ENCODE data around the gene C2orf72.

GRCh38 chr2:230995821-230996220 is 41.5 kb upstream of the C2orf72 start, which contains the start of gene SPATA3:
- TF ChIP-seq CTCF (IDR thresholded peaks at IDR 0.05) (no peak), POLR2A (IDR thresholded peaks at IDR 0.05) (no peak)

All from breast epithelium (tissue), 3 donors.